ENCODE data around the gene SDCBP2. TPM values are rescaled to one million over a fixed set of nuclear protein-coding genes. Genes with fewer than 3 reads are reported as not detected.

The SDCBP2 gene
- total RNA-seq, 1 experiment from 2014 or later = 3.3 TPM

DNA sequence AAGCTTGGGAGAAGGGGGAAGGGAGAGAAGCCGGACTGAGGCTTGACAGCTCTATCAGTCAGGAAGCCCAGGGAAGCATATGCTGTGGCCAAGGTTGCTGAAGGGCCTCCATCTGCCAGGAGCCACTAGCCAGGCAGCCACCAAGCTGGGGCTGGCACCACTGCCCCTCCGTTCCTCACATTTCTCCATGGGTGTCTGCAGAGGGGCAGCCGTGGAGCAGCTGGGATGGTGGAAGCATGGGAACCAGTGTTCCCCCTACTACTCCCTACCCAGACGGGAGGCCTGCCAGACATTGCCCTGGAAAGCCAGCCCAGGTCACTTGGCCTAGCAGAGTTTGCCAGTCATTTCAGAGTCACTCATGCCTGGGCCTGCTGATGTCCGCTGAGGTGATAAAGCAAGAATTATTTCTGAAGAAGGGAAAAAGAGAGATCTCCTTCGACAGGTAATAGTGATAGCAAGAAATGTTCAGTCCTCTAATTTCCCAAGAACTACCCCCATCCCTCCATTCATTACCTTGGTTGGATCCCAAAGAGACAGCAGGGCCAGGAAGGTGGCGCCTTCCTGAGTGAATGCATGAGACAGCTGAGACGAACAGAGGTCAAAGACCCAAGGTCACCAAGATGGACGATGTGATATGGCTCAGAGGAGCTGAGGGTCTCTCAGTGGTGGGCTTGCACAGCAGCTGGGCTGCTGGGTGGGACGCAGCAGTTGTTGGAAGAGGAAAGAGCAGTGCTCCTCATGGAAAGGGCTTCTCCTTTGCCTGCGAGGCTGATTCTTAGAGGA, 41.0 kb downstream of the SDCBP2 start:
- ChIA-PET POLR2A (no interaction called here), CTCF (interaction anchor here (0.7 to 1.5 kb wide), 2 partner anchors 12 to 17 kb away, joined by 3 to 4 read pairs; no protein-coding TSS in a partner anchor)
- Mint-ChIP-seq H3K36me3 (no peaks in the 10 kb centered on the region), H3K4me1 (no peaks in the 10 kb centered on the region), H3K27ac (no peak overlapping the region), H3K27me3 (ENCODE audit: low read depth) (no peaks in the 10 kb centered on the region), H3K4me3 (no peak overlapping the region), H3K9me3 (no peaks in the 10 kb centered on the region)
- ATAC-seq = no peak
- TF ChIP-seq, protein P1, sequence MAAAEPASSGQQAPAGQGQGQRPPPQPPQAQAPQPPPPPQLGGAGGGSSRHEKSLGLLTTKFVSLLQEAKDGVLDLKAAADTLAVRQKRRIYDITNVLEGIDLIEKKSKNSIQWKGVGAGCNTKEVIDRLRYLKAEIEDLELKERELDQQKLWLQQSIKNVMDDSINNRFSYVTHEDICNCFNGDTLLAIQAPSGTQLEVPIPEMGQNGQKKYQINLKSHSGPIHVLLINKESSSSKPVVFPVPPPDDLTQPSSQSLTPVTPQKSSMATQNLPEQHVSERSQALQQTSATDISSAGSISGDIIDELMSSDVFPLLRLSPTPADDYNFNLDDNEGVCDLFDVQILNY (CRISPR knock-in tag; IDR thresholded peaks at IDR 0.05) = no peak
- TF ChIP-seq, protein P2, sequence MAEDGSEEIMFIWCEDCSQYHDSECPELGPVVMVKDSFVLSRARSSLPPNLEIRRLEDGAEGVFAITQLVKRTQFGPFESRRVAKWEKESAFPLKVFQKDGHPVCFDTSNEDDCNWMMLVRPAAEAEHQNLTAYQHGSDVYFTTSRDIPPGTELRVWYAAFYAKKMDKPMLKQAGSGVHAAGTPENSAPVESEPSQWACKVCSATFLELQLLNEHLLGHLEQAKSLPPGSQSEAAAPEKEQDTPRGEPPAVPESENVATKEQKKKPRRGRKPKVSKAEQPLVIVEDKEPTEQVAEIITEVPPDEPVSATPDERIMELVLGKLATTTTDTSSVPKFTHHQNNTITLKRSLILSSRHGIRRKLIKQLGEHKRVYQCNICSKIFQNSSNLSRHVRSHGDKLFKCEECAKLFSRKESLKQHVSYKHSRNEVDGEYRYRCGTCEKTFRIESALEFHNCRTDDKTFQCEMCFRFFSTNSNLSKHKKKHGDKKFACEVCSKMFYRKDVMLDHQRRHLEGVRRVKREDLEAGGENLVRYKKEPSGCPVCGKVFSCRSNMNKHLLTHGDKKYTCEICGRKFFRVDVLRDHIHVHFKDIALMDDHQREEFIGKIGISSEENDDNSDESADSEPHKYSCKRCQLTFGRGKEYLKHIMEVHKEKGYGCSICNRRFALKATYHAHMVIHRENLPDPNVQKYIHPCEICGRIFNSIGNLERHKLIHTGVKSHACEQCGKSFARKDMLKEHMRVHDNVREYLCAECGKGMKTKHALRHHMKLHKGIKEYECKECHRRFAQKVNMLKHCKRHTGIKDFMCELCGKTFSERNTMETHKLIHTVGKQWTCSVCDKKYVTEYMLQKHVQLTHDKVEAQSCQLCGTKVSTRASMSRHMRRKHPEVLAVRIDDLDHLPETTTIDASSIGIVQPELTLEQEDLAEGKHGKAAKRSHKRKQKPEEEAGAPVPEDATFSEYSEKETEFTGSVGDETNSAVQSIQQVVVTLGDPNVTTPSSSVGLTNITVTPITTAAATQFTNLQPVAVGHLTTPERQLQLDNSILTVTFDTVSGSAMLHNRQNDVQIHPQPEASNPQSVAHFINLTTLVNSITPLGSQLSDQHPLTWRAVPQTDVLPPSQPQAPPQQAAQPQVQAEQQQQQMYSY (CRISPR knock-in tag; IDR thresholded peaks at IDR 0.05) = no peak
- TF ChIP-seq, protein P3, sequence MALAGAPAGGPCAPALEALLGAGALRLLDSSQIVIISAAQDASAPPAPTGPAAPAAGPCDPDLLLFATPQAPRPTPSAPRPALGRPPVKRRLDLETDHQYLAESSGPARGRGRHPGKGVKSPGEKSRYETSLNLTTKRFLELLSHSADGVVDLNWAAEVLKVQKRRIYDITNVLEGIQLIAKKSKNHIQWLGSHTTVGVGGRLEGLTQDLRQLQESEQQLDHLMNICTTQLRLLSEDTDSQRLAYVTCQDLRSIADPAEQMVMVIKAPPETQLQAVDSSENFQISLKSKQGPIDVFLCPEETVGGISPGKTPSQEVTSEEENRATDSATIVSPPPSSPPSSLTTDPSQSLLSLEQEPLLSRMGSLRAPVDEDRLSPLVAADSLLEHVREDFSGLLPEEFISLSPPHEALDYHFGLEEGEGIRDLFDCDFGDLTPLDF (CRISPR knock-in tag; IDR thresholded peaks at IDR 0.05) = no peak
- TF ChIP-seq ZNF512 (CRISPR knock-in tag; IDR thresholded peaks at IDR 0.05; ENCODE audit: borderline replicate concordance) = no peak
- TF ChIP-seq ZBTB21 (CRISPR knock-in tag; IDR thresholded peaks at IDR 0.05; ENCODE audit: borderline replicate concordance) = no peak
- no peak for TF ChIP-seq ZNF263 (CRISPR knock-in tag; IDR thresholded peaks at IDR 0.05; ENCODE audit: low read depth)
- TF ChIP-seq TP53 (CRISPR knock-in tag; IDR thresholded peaks at IDR 0.05) = no peak
- no peak for TF ChIP-seq AR (CRISPR knock-in tag; IDR thresholded peaks at IDR 0.05)
- no peak for TF ChIP-seq TEAD1 (CRISPR knock-in tag; IDR thresholded peaks at IDR 0.05)
- no peak for TF ChIP-seq SP1 (CRISPR knock-in tag; conservative IDR thresholded peaks at IDR 0.05)
- no peak for TF ChIP-seq NR3C1 (CRISPR knock-in tag; conservative IDR thresholded peaks at IDR 0.05; ENCODE audit: low read depth)
- no peak for DNase-seq (ENCODE audit: low spot score)

GRCh38 chr20:1287306-1287705, 41.6 kb downstream of the SDCBP2 start:
- CTCF ChIA-PET = interaction anchor here (0.7 to 1.5 kb wide), 2 partner anchors 12 to 17 kb away, joined by 3 to 4 read pairs; no protein-coding TSS in a partner anchor
- no peak for DNase-seq (ENCODE audit: low spot score)

More at GRCh38 chr20:1287306-1287705, 41.6 kb downstream of the SDCBP2 start:
- Mint-ChIP-seq H3K36me3 (no peaks in the 10 kb centered on the region), H3K27ac (no peak overlapping the region), H3K27me3 (ENCODE audit: low read depth) (no peaks in the 10 kb centered on the region), H3K9me3 (no peaks in the 10 kb centered on the region), H3K4me3 (no peak overlapping the region), H3K4me1 (no peaks in the 10 kb centered on the region)
- ATAC-seq = no peak
- POLR2A ChIA-PET = no interaction called here
- TF ChIP-seq, protein P4, sequence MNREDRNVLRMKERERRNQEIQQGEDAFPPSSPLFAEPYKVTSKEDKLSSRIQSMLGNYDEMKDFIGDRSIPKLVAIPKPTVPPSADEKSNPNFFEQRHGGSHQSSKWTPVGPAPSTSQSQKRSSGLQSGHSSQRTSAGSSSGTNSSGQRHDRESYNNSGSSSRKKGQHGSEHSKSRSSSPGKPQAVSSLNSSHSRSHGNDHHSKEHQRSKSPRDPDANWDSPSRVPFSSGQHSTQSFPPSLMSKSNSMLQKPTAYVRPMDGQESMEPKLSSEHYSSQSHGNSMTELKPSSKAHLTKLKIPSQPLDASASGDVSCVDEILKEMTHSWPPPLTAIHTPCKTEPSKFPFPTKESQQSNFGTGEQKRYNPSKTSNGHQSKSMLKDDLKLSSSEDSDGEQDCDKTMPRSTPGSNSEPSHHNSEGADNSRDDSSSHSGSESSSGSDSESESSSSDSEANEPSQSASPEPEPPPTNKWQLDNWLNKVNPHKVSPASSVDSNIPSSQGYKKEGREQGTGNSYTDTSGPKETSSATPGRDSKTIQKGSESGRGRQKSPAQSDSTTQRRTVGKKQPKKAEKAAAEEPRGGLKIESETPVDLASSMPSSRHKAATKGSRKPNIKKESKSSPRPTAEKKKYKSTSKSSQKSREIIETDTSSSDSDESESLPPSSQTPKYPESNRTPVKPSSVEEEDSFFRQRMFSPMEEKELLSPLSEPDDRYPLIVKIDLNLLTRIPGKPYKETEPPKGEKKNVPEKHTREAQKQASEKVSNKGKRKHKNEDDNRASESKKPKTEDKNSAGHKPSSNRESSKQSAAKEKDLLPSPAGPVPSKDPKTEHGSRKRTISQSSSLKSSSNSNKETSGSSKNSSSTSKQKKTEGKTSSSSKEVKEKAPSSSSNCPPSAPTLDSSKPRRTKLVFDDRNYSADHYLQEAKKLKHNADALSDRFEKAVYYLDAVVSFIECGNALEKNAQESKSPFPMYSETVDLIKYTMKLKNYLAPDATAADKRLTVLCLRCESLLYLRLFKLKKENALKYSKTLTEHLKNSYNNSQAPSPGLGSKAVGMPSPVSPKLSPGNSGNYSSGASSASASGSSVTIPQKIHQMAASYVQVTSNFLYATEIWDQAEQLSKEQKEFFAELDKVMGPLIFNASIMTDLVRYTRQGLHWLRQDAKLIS (CRISPR knock-in tag; IDR thresholded peaks at IDR 0.05; ENCODE audit: borderline replicate concordance) = no peak
- TF ChIP-seq NFE2L1 (CRISPR knock-in tag; IDR thresholded peaks at IDR 0.05) (no peak), NR2C2 (CRISPR knock-in tag; IDR thresholded peaks at IDR 0.05) (no peak), SP1 (CRISPR knock-in tag; conservative IDR thresholded peaks at IDR 0.05) (no peak), ZBTB21 (CRISPR knock-in tag; IDR thresholded peaks at IDR 0.05; ENCODE audit: borderline replicate concordance) (no peak)
